Smooth muscle cell (in vitro differentiated cells): ENCODE results near the gene RUNDC3A. TPM values are rescaled to one million over a fixed set of nuclear protein-coding genes. Genes with fewer than 3 reads are reported as not detected.

ENCODE experiments used
- DNase-seq: peaks from one replicate; lab custom pipeline; 2025; ENCODE audit not compliant: unreplicated experiment; lab: John Stamatoyannopoulos, UW
- H2AFZ ChIP-seq: fragments of 200-600 bp; sonication (generic); 2 replicates; pipeline ENCODE4 v1.6.0; 2016; ENCODE audit warnings: antibody characterized with exemption, low read depth, mild to moderate bottlenecking
- H3F3A ChIP-seq: fragments of 200-600 bp; sonication (generic); 2 replicates; pipeline ENCODE4 v1.6.0; 2017; ENCODE audit warnings: antibody characterized with exemption, low read depth
- H3K27ac ChIP-seq: fragments of 200-600 bp; sonication (generic); 2 replicates; pipeline ENCODE4 v1.5.1; 2016; ENCODE audit warnings: low read depth, mild to moderate bottlenecking
- H3K27me3 ChIP-seq: fragments of 200-600 bp; sonication (generic); 2 replicates; pipeline ENCODE4 v1.6.1; 2016; ENCODE audit warnings: low read depth, mild to moderate bottlenecking
- H3K36me3 ChIP-seq: fragments of 200-600 bp; sonication (generic); 2 replicates; pipeline ENCODE4 v1.5.1; 2016; ENCODE audit warnings: low read depth
- H3K4me1 ChIP-seq: fragments of 200-600 bp; sonication (generic); 2 replicates; pipeline ENCODE4 v1.5.1; 2016; ENCODE audit warnings: low read depth
- H3K4me2 ChIP-seq: fragments of 200-600 bp; sonication (generic); 2 replicates; pipeline ENCODE4 v1.6.0; 2016; ENCODE audit warnings: mild to moderate bottlenecking
- H3K4me3 ChIP-seq: fragments of 200-600 bp; sonication (generic); 2 replicates; pipeline ENCODE4 v1.5.1; 2016; ENCODE audit warnings: mild to moderate bottlenecking
- H3K79me2 ChIP-seq: fragments of 200-600 bp; sonication (generic); 2 replicates; pipeline ENCODE4 v1.6.0; 2016; ENCODE audit warnings: low read depth, mild to moderate bottlenecking
- H3K9ac ChIP-seq: fragments of 200-600 bp; sonication (generic); 2 replicates; pipeline ENCODE4 v1.6.0; 2016; ENCODE audit warnings: low read depth
- H3K9me3 ChIP-seq: fragments of 200-600 bp; sonication (generic); replicated peaks from 2 replicates; pipeline ENCODE4 v1.5.1; 2016; ENCODE audit warnings: low read depth
- H4K20me1 ChIP-seq: fragments of 200-600 bp; sonication (generic); 2 replicates; pipeline ENCODE4 v1.6.0; 2016; ENCODE audit warnings: low read depth
- CTCF ChIP-seq: fragments of 200-600 bp; sonication (generic); IDR thresholded peaks from 2 replicates; pipeline ENCODE4 v1.5.1; 2017; ENCODE audit warnings: borderline replicate concordance, mild to moderate bottlenecking, antibody characterized with exemption; ENCODE audit not compliant: insufficient read depth, poor library complexity, severe bottlenecking
- WGBS: methylation state at CpG from one replicate; pipeline ENCODE4 v1.1.7; 2016; ENCODE audit warnings: low lambda C conversion rate; 5-methylcytosine and 5-hydroxymethylcytosine counted together
- polyA plus RNA-seq: library from polyadenylated mRNA; unstranded; fragments of >200 nt; fragmentation: Nextera tagmentation; extraction: Ambion mirVana; gene quantifications from 2 replicates; pipeline ENCODE4 v1.2.1, GENCODE V29; 2016
- total RNA-seq: library from RNA; depleted of rRNA; stranded (reverse); fragments of >200 nt; gene quantifications from 2 replicates; pipeline ENCODE4 v1.2.3, GENCODE V29; 2014

The RUNDC3A gene
- total and polyA plus RNA-seq, 2 experiments from 2014 or later: 0.21 to 0.36 TPM

DNA sequence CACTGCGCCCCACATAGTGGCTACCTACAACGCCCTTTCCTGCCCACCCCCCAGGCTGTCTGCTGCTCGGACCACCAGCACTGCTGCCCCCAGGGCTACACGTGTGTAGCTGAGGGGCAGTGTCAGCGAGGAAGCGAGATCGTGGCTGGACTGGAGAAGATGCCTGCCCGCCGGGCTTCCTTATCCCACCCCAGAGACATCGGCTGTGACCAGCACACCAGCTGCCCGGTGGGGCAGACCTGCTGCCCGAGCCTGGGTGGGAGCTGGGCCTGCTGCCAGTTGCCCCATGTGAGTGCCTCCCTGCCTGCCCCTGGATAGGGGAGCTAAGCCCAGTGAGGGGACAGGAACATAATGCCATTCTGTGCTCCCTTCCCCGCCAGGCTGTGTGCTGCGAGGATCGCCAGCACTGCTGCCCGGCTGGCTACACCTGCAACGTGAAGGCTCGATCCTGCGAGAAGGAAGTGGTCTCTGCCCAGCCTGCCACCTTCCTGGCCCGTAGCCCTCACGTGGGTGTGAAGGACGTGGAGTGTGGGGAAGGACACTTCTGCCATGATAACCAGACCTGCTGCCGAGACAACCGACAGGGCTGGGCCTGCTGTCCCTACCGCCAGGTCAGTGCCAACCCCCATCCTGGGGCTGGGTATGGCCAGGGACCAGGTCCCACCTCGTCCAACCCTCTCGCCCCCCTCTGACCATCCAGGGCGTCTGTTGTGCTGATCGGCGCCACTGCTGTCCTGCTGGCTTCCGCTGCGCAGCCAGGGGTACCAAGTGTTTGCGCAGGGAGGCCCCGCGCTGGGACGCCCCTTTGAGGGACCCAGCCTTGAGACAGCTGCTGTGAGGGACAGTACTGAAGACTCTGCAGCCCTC is 43.8 kb downstream of the RUNDC3A start:
- no peak for TF ChIP-seq CTCF
- Histone ChIP-seq H3K4me3 (no peak overlapping the region), H3K27ac (no peak overlapping the region), H3K79me2 (no peaks in the 10 kb centered on the region), H3K4me1 (no peaks in the 10 kb centered on the region), H3K36me3 (no peaks in the 10 kb centered on the region), H3K9me3 (no peaks in the 10 kb centered on the region), H3F3A (peaks cover 4% of the 10 kb centered on the region), H3K4me2 (no peak overlapping the region), H4K20me1 (peaks cover 3% of the 10 kb centered on the region), H2AFZ (no peak overlapping the region), H3K9ac (no peak overlapping the region), H3K27me3 (no peaks in the 10 kb centered on the region)
- 96% methylated on average over 36 of the region's 36 CpGs for WGBS
- DNase-seq: no peak

- peak overlapping the region; percentile 55 for H3K4me3 ChIP-seq
- DNase-seq: no peak
- H3F3A ChIP-seq: peaks cover 7% of the 10 kb centered on the region
- H3K4me1 ChIP-seq: no peaks in the 10 kb centered on the region
- H3K9me3 ChIP-seq: no peaks in the 10 kb centered on the region
- peak overlapping the region; percentile 91 for H3K4me2 ChIP-seq
- no peaks in the 10 kb centered on the region for H3K27me3 ChIP-seq
- 88% methylated on average over 8 of the region's 22 CpGs for WGBS
- no peaks in the 10 kb centered on the region for H3K36me3 ChIP-seq
- H3K27ac ChIP-seq: peak overlapping the region; percentile 35
- H3K9ac ChIP-seq: no peak overlapping the region
- H2AFZ ChIP-seq: no peak overlapping the region
- H3K79me2 ChIP-seq: no peaks in the 10 kb centered on the region
- TF ChIP-seq CTCF: no peak
- H4K20me1 ChIP-seq: peaks cover 5% of the 10 kb centered on the region
These were observed 44.6 kb downstream of the RUNDC3A start for GRCh38 chr17:44352828-44353671.

- peak; percentile 44 for DNase-seq
- Histone ChIP-seq H3K4me2 (peak overlapping the region; percentile 91), H3K4me3 (peak overlapping the region; percentile 55), H3K9ac (no peak overlapping the region), H2AFZ (no peak overlapping the region), H3K79me2 (no peaks in the 10 kb centered on the region), H3K27me3 (no peaks in the 10 kb centered on the region), H4K20me1 (peaks cover 11% of the 10 kb centered on the region), H3K4me1 (no peaks in the 10 kb centered on the region), H3K27ac (no peak overlapping the region), H3K36me3 (no peaks in the 10 kb centered on the region), H3F3A (peaks cover 7% of the 10 kb centered on the region), H3K9me3 (no peaks in the 10 kb centered on the region)
- 2% methylated on average over 50 of the region's 98 CpGs for WGBS
- no peak for TF ChIP-seq CTCF
These were observed 45.4 kb downstream of the RUNDC3A start for GRCh38 chr17:44353672-44354331.
